ENCODE measurements around the gene ZNF514.
A peak's percentile ranks its signal among the peaks of the same experiment; 100 is the strongest.
"Not testable (repeated sequence)": the region's sequence is repeated elsewhere in the genome, so short reads cannot be mapped to it uniquely, and the experiment has no call there.

Gene ZNF514

GRCh38 chr2:95122197-95122551 lies 37.5 kb downstream of the ZNF514 start:
- no peak for DNase-seq

- DNase-seq, result peak; percentile 49
Observed at GRCh38 chr2:95121407-95122196, 38.0 kb downstream of the ZNF514 start, which contains the start of gene MRPS5. MRPS5 (minus strand) TSS chr2:95121808; CDS start chr2:95121791, 17 bp downstream.

GRCh38 chr2:95121093-95121406 lies 38.6 kb downstream of the ZNF514 start:
- DNase-seq, result no peak

GRCh38 chr2:95115418-95115817 lies 44.2 kb downstream of the ZNF514 start:
- DNase-seq, result peak; percentile 32

- DNase-seq, result no peak
Observed at GRCh38 chr2:95113464-95113863, 46.2 kb downstream of the ZNF514 start.

- DNase-seq, result no peak
Observed at GRCh38 chr2:95110395-95110794, 49.3 kb downstream of the ZNF514 start.

- DNase-seq, result no peak
Observed at GRCh38 chr2:95109260-95109659, 50.4 kb downstream of the ZNF514 start.

GRCh38 chr2:95106081-95106480 lies 53.6 kb downstream of the ZNF514 start:
- no peak for DNase-seq

- no peak for DNase-seq
Observed at GRCh38 chr2:95104606-95105005, 55.0 kb downstream of the ZNF514 start.

GRCh38 chr2:95099910-95100309 lies 59.7 kb downstream of the ZNF514 start:
- no peak for DNase-seq

- DNase-seq, result not testable (repeated sequence)
Observed at GRCh38 chr2:95098273-95098672, 61.4 kb downstream of the ZNF514 start.

All from DMS79 (cell line).